Endothelial cell of umbilical vein (primary cell): ENCODE measurements around the gene SIX5. TPM values are rescaled to one million over a fixed set of nuclear protein-coding genes. Genes with fewer than 3 reads are reported as not detected.

Experiments used
- BruUV-seq: library from RNA; stranded (reverse); fragments of 400-500 nt; replicated peaks from 2 replicates; lab custom pipeline; 2021; lab: Mats Ljungman, UMichigan
- CTCF ChIA-PET: fragments of 300-600, 350-600 bp; sonication (Branson Sonifier 250); formaldehyde crosslinking; loops from one replicate; lab custom pipeline; 2021; ENCODE audit warnings: antibody characterized with exemption, inconsistent platforms; lab: Charles Lee
- POLR2A ChIA-PET: fragments of 300-600, 350-600 bp; sonication (Branson Sonifier 250); formaldehyde crosslinking; loops from one replicate; lab custom pipeline; 2021; ENCODE audit warnings: antibody characterized with exemption, inconsistent platforms; lab: Charles Lee
- DNase-seq: peaks from one replicate; pipeline ENCODE4 v3.0.0-alpha.2; 2011; ENCODE audit warnings: low read depth, low spot score
- FAIRE-seq: peaks from 2 replicates; lab custom pipeline; 2011; peaks lifted over from hg19 to GRCh38; lab: Jason Lieb, UNC
- H2AFZ ChIP-seq: 2 replicates; pipeline ENCODE4 v1.6.0; 2012; ENCODE audit warnings: low read depth, low read length, control low read depth, inconsistent platforms
- H3K27ac ChIP-seq: 2 replicates; pipeline ENCODE4 v1.5.1; 2011; ENCODE audit warnings: low read depth, mild to moderate bottlenecking, control low read depth, low read length, moderate library complexity; ENCODE audit not compliant: insufficient read depth
- H3K27me3 ChIP-seq, 2 experiments: 2 replicates each; pipeline versions ENCODE4 v1.6.0 to v1.6.1; 2011; ENCODE audit warnings: low read length in 2 of 2, mixed read lengths in 1 of 2; ENCODE audit not compliant: control insufficient read depth in 2 of 2, insufficient read depth in 2 of 2
- H3K36me3 ChIP-seq, 2 experiments: 2 replicates in 1 of 2; 3 replicates in 1 of 2; pipeline ENCODE4 v1.5.1; 2011; ENCODE audit warnings: low read length in 2 of 2, mild to moderate bottlenecking in 1 of 2, moderate library complexity in 1 of 2; ENCODE audit not compliant: control insufficient read depth in 2 of 2, insufficient read depth in 2 of 2; ENCODE audit errors: extremely low read depth in 1 of 2
- H3K4me1 ChIP-seq: 3 replicates; pipeline ENCODE4 v1.5.1; 2011; ENCODE audit warnings: mild to moderate bottlenecking, low read length; ENCODE audit not compliant: control insufficient read depth, insufficient read depth; ENCODE audit errors: extremely low read depth
- H3K4me2 ChIP-seq: 2 replicates; pipeline ENCODE4 v1.6.1; 2011; ENCODE audit warnings: low read length, control low read depth, mixed read lengths; ENCODE audit not compliant: insufficient read depth
- H3K4me3 ChIP-seq, 3 experiments: fragments of 200-600 bp in 1 of 3; sonication (generic), shearing (Covaris generic) in 1 of 3; replicated peaks in 1 of 3; 2 replicates each; pipeline ENCODE4 v1.5.1; 2011 to 2016; ENCODE audit warnings: control low read depth in 3 of 3, low read length in 3 of 3, mild to moderate bottlenecking in 2 of 3, inconsistent platforms in 1 of 3, low read depth in 1 of 3, moderate library complexity in 1 of 3; ENCODE audit not compliant: insufficient read depth in 1 of 3
- H3K79me2 ChIP-seq: 2 replicates; pipeline ENCODE4 v1.6.0; 2012; ENCODE audit warnings: low read length, inconsistent platforms; ENCODE audit not compliant: control insufficient read depth, insufficient read depth
- H3K9ac ChIP-seq: replicated peaks from 2 replicates; pipeline ENCODE3; 2011; ENCODE audit warnings: low read length, control low read depth; ENCODE audit not compliant: insufficient read depth; ENCODE audit errors: extremely low read depth
- H3K9me1 ChIP-seq: replicated peaks from 3 replicates; pipeline ENCODE4 v1.6.0; 2011; ENCODE audit warnings: mild to moderate bottlenecking, low read length; ENCODE audit not compliant: control insufficient read depth, insufficient read depth; ENCODE audit errors: extremely low read depth
- H3K9me3 ChIP-seq: replicated peaks from 2 replicates; pipeline ENCODE4 v1.5.1; 2012; ENCODE audit warnings: low read length, inconsistent platforms; ENCODE audit not compliant: control insufficient read depth, insufficient read depth
- H4K20me1 ChIP-seq: replicated peaks from 2 replicates; pipeline ENCODE3; 2011; ENCODE audit warnings: mild to moderate bottlenecking, low read length; ENCODE audit not compliant: control insufficient read depth, insufficient read depth; ENCODE audit errors: extremely low read depth
- EZH2 ChIP-seq: IDR thresholded peaks from 2 replicates; pipeline ENCODE4 v1.6.1; 2012; ENCODE audit warnings: borderline replicate concordance, low read depth, mild to moderate bottlenecking, moderate library complexity, low read length, inconsistent platforms; ENCODE audit not compliant: severe bottlenecking
- FOS ChIP-seq: IDR thresholded peaks from 2 replicates; pipeline ENCODE4 v1.6.1; 2011; ENCODE audit warnings: mild to moderate bottlenecking, low read length, moderate library complexity, borderline replicate concordance; ENCODE audit not compliant: insufficient read depth
- GATA2 ChIP-seq: IDR thresholded peaks from 2 replicates; pipeline ENCODE4 v1.7.0; 2011; ENCODE audit warnings: low read depth, mild to moderate bottlenecking, moderate library complexity, mixed read lengths, low read length; ENCODE audit not compliant: insufficient read length, insufficient read depth
- JUN ChIP-seq: IDR thresholded peaks from 2 replicates; pipeline ENCODE4 v1.6.1; 2011; ENCODE audit warnings: borderline replicate concordance, low read depth; ENCODE audit not compliant: insufficient read length, insufficient read depth
- MYC ChIP-seq: IDR thresholded peaks from one replicate; pipeline ENCODE4 v1.6.1; 2011; ENCODE audit warnings: mild to moderate bottlenecking, low read depth, low read length
- POLR2A ChIP-seq: IDR thresholded peaks from 2 replicates; pipeline ENCODE4 v1.6.1; 2012; ENCODE audit warnings: low read depth, mild to moderate bottlenecking, control low read depth, low read length
- POLR2AphosphoS5 ChIP-seq: IDR thresholded peaks from 2 replicates; pipeline ENCODE4 v1.6.1; 2012; ENCODE audit warnings: low read depth, mild to moderate bottlenecking, control low read depth, low read length, moderate library complexity; ENCODE audit not compliant: insufficient read depth
- dilution Hi-C: fragments of 300-500 bp; cut with MboI; formaldehyde crosslinking; loops from one replicate; pipeline ENCODE4 v1.15.0; 2019; ENCODE audit warnings: low sequenced_read_pairs; ENCODE audit not compliant: extremely low pct_ligation_motif_present
- intact Hi-C: fragments of 100-400 bp; cut with micrococcal nuclease; formaldehyde crosslinking; loops from one replicate; pipeline ENCODE4 v1.10.0; 2022
- polyA plus RNA-seq, 4 experiments: library from polyadenylated mRNA; depleted of rRNA in 3 of 4; stranded (reverse) in 3 of 4; unstranded in 1 of 4; fragments of >200 nt; gene quantifications; 2 replicates each; pipeline versions ENCODE4 v1.2.1 to v1.2.3, GENCODE V29; 2011 to 2012; ENCODE audit warnings: missing spikeins in 1 of 4
- total RNA-seq: library from RNA; stranded (reverse); gene quantifications from 2 replicates; pipeline ENCODE4 v1.2.3, GENCODE V29; 2021
- TF ChIP-seq, protein P1 (sequence below): IDR thresholded peaks from 2 replicates; pipeline ENCODE4 v1.6.1; 2011; ENCODE audit not compliant: insufficient read depth, insufficient read length
- TF ChIP-seq, protein P2 (sequence below), 2 donors: IDR thresholded peaks; 1 replicate in 1 of 2; 2 replicates in 1 of 2; pipeline ENCODE4 v1.5.1; 2011; ENCODE audit warnings: low read length in 2 of 2, mild to moderate bottlenecking in 2 of 2, moderate library complexity in 2 of 2, control low read depth in 1 of 2, inconsistent platforms in 1 of 2, low read depth in 1 of 2; ENCODE audit not compliant: insufficient read depth in 1 of 2; ENCODE audit errors: extremely low read depth in 1 of 2

The SIX5 gene
- total and polyA plus RNA-seq, 2 donors (not counting 3 experiments of a cell fraction or from before 2014, with no cell fraction given) = 13.1 to 16.7 TPM

GRCh38 chr19:45785781-45786532 is 16.9 kb upstream of the SIX5 start:
- no TSS peak for BruUV-seq
- Histone ChIP-seq H3K4me2 (no peak overlapping the region), H3K36me3 (peaks cover 10 to 31% of the 10 kb centered on the region in 2 experiments), H3K27ac (no peak overlapping the region), H3K9me1 (no peaks in the 10 kb centered on the region), H4K20me1 (no peaks in the 10 kb centered on the region), H3K4me1 (peaks cover 4% of the 10 kb centered on the region), H3K27me3 (no peaks in the 10 kb centered on the region), H3K9me3 (no peaks in the 10 kb centered on the region), H3K9ac (no peak overlapping the region), H3K4me3 (no peak overlapping the region), H3K79me2 (peaks cover 4% of the 10 kb centered on the region), H2AFZ (no peak overlapping the region)
- ChIA-PET POLR2A (no interaction called here), CTCF (no interaction called here)
- FAIRE-seq = no peak
- no peak for DNase-seq
- TF ChIP-seq MYC = no peak
- TF ChIP-seq, protein P1, sequence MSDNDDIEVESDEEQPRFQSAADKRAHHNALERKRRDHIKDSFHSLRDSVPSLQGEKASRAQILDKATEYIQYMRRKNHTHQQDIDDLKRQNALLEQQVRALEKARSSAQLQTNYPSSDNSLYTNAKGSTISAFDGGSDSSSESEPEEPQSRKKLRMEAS = no peak
- TF ChIP-seq POLR2AphosphoS5 = no peak
- no peak for TF ChIP-seq EZH2
- TF ChIP-seq, protein P2, sequence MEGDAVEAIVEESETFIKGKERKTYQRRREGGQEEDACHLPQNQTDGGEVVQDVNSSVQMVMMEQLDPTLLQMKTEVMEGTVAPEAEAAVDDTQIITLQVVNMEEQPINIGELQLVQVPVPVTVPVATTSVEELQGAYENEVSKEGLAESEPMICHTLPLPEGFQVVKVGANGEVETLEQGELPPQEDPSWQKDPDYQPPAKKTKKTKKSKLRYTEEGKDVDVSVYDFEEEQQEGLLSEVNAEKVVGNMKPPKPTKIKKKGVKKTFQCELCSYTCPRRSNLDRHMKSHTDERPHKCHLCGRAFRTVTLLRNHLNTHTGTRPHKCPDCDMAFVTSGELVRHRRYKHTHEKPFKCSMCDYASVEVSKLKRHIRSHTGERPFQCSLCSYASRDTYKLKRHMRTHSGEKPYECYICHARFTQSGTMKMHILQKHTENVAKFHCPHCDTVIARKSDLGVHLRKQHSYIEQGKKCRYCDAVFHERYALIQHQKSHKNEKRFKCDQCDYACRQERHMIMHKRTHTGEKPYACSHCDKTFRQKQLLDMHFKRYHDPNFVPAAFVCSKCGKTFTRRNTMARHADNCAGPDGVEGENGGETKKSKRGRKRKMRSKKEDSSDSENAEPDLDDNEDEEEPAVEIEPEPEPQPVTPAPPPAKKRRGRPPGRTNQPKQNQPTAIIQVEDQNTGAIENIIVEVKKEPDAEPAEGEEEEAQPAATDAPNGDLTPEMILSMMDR (IDR thresholded peaks at IDR 0.05; ENCODE audit: extremely low read depth in 1 of 2, insufficient read depth in 1 of 2, low read depth in 1 of 2, low read length in 2 of 2) = no peak
- no peak for TF ChIP-seq FOS
- no peak for TF ChIP-seq GATA2
- no peak for TF ChIP-seq JUN
- TF ChIP-seq POLR2A = no peak
- dilution Hi-C loops = no loop called here
- intact Hi-C loops = no loop called here
